ENCODE measurements around the gene RDH11. TPM values are rescaled to one million over a fixed set of nuclear protein-coding genes. Genes with fewer than 3 reads are reported as not detected.

RDH11 gene
- total and polyA plus RNA-seq, 2 experiments from 2014 or later, result 95.2 to 139 TPM

GRCh38 chr14:67646131-67646530 lies 49.4 kb downstream of the RDH11 start (continued):
- TF ChIP-seq REST (IDR thresholded peaks at IDR 0.05; ENCODE audit: unreplicated experiment) (no peak), ZNF331 (CRISPR knock-in tag; IDR thresholded peaks at IDR 0.05; ENCODE audit: low read depth) (no peak), STAT1 (IDR thresholded peaks at IDR 0.05; ENCODE audit: unreplicated experiment) (no peak), POLR2AphosphoS5 (IDR thresholded peaks at IDR 0.05; ENCODE audit: low read depth) (no peak), EZH2 (IDR thresholded peaks at IDR 0.05; ENCODE audit: low read depth, unreplicated experiment) (no peak), ZNF114 (CRISPR knock-in tag; IDR thresholded peaks at IDR 0.05) (no peak), EZH2phosphoT487 (IDR thresholded peaks at IDR 0.05; ENCODE audit: unreplicated experiment) (no peak)
- TF ChIP-seq, protein P1, sequence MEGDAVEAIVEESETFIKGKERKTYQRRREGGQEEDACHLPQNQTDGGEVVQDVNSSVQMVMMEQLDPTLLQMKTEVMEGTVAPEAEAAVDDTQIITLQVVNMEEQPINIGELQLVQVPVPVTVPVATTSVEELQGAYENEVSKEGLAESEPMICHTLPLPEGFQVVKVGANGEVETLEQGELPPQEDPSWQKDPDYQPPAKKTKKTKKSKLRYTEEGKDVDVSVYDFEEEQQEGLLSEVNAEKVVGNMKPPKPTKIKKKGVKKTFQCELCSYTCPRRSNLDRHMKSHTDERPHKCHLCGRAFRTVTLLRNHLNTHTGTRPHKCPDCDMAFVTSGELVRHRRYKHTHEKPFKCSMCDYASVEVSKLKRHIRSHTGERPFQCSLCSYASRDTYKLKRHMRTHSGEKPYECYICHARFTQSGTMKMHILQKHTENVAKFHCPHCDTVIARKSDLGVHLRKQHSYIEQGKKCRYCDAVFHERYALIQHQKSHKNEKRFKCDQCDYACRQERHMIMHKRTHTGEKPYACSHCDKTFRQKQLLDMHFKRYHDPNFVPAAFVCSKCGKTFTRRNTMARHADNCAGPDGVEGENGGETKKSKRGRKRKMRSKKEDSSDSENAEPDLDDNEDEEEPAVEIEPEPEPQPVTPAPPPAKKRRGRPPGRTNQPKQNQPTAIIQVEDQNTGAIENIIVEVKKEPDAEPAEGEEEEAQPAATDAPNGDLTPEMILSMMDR (conservative IDR thresholded peaks at IDR 0.05; ENCODE audit: low read depth in 2 of 2), result no peak

DNA sequence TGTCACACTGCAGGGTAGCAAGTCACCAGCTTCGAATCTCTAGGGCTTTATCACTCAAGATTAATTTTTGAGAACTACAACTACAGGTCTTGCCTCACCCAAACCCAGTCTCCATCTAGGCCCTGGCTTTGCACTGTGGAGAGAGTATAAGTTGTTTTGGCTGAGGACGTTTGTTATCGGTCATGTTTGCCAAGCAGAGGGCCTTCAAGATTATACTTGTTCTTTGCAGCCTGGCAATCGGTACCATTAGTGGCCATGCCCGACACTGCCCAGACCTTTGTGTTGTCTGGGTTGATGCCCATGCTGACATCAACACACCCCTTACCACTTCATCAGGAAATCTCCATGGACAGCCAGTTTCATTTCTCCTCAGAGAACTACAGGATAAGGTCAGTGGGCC lies 50.1 kb downstream of the RDH11 start:
- H3K9me2 ChIP-seq (ENCODE audit: insufficient read depth), result no peaks in the 10 kb centered on the region
- Mint-ChIP-seq H3K27ac (no peak overlapping the region), H3K4me3 (no peak overlapping the region), H3K36me3 (ENCODE audit: low read depth) (peaks cover 26% of the 10 kb centered on the region), H3K9me3 (no peaks in the 10 kb centered on the region), H3K4me1 (no peaks in the 10 kb centered on the region), H3K27me3 (ENCODE audit: insufficient read depth, low read depth, poor library complexity) (peaks cover 3% of the 10 kb centered on the region)
- no peak overlapping the region for H3K4me2 ChIP-seq
- H3K27me3 ChIP-seq (ENCODE audit: insufficient read depth), result no peaks in the 10 kb centered on the region
- no peak for DNase-seq (ENCODE audit: low spot score)
- H2AFZ ChIP-seq, result no peak overlapping the region
- H3F3A ChIP-seq (replicated peaks; ENCODE audit: low read depth), result no peaks in the 10 kb centered on the region
- no peak for ATAC-seq
- H3K27ac ChIP-seq (ENCODE audit: low read depth), result no peak overlapping the region
- H4K20me1 ChIP-seq (replicated peaks; ENCODE audit: insufficient read depth), result peaks cover 27% of the 10 kb centered on the region
- H3K4me3 ChIP-seq, result no peak overlapping the region
- no peaks in the 10 kb centered on the region for H3K4me1 ChIP-seq (ENCODE audit: insufficient read depth)
- no peaks in the 10 kb centered on the region for H3K79me2 ChIP-seq (replicated peaks; ENCODE audit: insufficient read depth)
- H3K36me3 ChIP-seq (ENCODE audit: insufficient read depth), result peaks cover 24% of the 10 kb centered on the region
- TF ChIP-seq JUNB (IDR thresholded peaks at IDR 0.05; ENCODE audit: unreplicated experiment), result no peak
- TF ChIP-seq ZNF331 (CRISPR knock-in tag; IDR thresholded peaks at IDR 0.05; ENCODE audit: low read depth), result no peak
- TF ChIP-seq ZNF114 (CRISPR knock-in tag; IDR thresholded peaks at IDR 0.05), result no peak
- no peak for TF ChIP-seq ZNF462 (CRISPR knock-in tag; IDR thresholded peaks at IDR 0.05)
- no peak for TF ChIP-seq STAT1 (IDR thresholded peaks at IDR 0.05; ENCODE audit: unreplicated experiment)
- no peak for TF ChIP-seq NANOG (IDR thresholded peaks at IDR 0.05; ENCODE audit: borderline replicate concordance)
